Ovary (tissue), 3 donors: Measurements from ENCODE around the gene SLC25A1.

ENCODE experiments used
- CTCF ChIP-seq, 3 donors: fragments of 450-650 bp in 2 of 3; fragments of 200-600 bp in 1 of 3; IDR thresholded peaks; one replicate each; pipeline versions ENCODE4 v1.5.1 to v1.8.0; 2016 to 2022; ENCODE audit warnings: antibody characterized with exemption in 3 of 3, mild to moderate bottlenecking in 1 of 3
- EP300 ChIP-seq: sonication (generic); formaldehyde crosslinking; IDR thresholded peaks from one replicate; pipeline ENCODE4 v1.6.1; 2017; ENCODE audit warnings: antibody characterized with exemption
- POLR2A ChIP-seq: fragments of 450-650 bp; IDR thresholded peaks from one replicate; pipeline ENCODE4 v1.6.1; 2017; ENCODE audit warnings: antibody characterized with exemption, mild to moderate bottlenecking, moderate library complexity
- donor health status: DM: no; HTN: no; CAD: no.

- TF ChIP-seq POLR2A (no peak), CTCF (IDR thresholded peaks at IDR 0.05) (no peak), EP300 (no peak)
These were observed 18.5 kb upstream of the SLC25A1 start for GRCh38 chr22:19196841-19197612.
